IPS-11a (cell line): ENCODE results near the gene B9D1.

Experiments
- H3K4me3 ChIP-seq: one replicate; pipeline ENCODE4 v1.5.1; 2013; ENCODE audit warnings: low read depth, low read length, control low read depth

The B9D1 gene

DNA sequence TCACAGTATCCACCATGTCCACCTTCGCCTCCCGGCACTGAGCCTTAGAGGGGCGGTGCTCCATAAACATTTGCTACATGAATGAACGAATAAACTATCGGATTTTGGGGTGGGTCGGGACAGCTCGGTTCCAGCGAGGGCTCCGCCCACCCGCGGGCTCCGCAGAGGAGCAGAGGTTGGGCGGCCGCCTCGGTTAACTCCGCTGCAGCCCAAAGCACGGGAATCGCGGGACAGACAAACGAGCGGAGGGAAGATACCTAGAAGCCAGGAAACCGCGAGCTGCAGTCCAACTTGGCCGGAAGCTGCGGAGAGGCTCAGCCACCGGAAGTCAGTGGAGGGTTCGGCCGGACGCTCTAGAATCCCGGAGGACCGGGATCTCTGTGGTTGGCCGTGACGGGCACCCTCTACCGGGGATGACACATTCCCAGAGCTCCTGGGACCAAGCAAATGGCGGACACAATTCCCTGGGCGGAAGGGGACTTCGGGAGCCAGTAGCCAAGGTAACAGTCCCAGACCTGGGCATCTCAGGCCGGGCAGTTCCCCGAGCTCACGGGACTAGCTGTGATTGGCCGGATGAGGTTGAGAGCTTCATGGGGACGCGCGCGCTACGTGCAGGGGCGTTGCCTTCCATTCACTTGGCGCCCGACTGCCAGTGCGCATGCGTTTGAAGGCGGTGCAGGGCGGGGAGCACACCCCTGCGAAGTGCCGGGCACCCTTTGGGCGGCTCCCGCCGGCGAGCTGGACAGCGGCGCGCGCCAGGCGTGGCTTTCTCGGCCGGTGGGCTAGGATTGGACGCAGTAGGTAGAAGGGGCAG, 15.3 kb upstream of the B9D1 start:
- H3K4me3 ChIP-seq: peak overlapping the region; percentile 82

- peak overlapping the region; percentile 82 for H3K4me3 ChIP-seq
Measured at GRCh38 chr17:19376811-19377210, 14.3 kb upstream of the B9D1 start.

GRCh38 chr17:19375732-19376131, 13.2 kb upstream of the B9D1 start:
- H3K4me3 ChIP-seq: no peak overlapping the region

DNA sequence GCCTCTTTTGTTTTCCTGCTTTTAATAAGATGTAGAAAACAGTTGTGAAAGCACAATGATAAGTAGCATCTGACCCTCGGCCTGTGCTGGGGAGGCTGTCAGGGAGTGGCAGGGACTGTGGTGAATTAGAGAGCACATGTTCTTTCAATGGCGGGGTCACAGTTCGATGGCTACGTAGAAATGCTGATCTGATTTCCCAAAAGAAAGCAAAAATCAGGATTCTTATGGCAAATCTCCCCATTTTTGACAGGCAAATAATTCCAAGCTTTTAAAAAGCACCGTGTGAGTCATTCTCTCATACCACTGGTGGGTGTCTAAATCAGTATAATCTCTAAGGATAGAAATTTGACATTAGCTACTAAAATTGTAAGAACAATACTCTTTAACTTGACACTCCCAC, 11.6 kb upstream of the B9D1 start:
- no peak overlapping the region for H3K4me3 ChIP-seq

DNA sequence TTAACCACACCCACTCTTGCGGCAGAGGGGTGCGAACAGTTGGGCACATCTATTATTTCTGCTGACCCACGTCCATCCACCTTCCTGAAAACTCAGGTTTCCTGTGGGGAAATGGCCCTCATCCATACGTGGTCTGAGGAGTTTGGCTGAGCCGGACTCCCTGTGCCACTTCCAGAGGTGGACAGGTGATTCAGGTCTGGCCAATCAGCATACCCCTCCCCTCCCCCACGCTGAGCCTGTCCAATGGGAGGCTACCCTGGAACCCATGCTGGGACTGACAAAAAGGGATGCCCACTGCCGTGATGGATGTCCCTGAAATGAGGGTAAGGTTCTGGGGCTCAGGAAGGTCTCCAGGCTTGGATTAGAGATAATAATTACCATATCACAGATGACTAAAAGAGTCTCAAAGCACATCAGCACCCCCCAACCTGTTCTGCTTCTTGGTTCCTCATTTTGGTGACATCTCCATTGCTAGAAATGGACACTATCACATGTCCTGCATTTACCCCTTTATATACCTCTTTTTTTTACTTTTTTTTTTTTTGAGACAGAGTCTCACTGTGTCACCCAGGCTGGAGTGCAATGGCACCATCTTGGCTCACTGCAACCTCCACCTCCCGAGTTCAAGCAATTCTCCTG, 10.5 kb upstream of the B9D1 start:
- no peak overlapping the region for H3K4me3 ChIP-seq

- H3K4me3 ChIP-seq: no peak overlapping the region
Measured at GRCh38 chr17:19372439-19372838, 9.9 kb upstream of the B9D1 start.

DNA sequence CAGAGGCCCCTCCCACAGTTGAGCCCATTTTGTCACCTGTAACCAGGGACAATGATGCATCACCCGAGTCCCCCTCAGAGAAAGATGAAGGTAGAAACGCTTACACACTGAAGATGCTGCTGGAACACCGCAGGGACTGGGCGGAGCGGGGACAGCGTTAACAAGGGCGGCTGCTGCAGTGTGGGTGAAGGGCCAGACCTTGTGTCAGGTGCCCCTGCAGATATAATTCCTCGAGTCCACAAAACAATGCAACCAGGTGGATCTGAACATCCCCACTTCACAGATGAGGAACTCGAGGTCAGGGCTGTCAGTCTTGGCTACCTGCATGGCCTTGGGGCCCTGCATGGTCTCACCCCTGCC, 9.5 kb upstream of the B9D1 start:
- H3K4me3 ChIP-seq: no peak overlapping the region

DNA sequence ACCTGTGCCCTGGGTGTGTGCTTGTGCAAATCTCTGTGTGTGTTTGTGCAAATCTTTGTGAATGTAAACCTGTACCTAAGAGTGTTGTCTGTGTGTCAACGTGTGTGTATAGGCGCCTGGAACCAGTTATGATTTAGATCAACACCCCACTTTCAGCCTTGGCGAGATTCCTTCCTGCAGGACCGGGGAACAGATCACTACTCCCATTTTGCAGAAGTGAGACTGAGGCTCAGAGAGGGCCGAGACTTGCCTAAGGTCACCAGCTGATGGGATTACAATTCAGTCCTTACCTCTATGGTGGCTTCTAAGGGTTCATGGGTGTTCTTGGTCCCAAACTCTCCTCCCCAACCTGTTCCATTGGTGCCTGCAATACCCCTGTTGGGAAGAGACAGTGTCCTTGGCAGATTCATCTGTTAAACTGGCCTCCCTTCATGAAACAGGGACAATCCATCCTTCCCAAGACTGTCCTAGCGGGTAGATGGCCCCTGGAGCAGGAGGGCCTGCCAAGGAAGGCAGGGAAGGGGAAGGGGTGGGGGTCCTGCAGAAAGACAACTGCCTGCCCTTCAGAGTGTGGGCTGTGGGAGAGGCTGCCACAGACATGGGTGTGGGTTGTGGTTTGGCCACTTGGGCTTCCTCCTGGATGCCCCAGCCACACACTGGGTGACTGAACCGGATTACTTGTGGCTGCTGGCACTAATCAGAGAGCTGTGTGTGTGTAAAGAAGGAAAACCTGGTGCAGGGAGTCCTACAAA, 8.9 kb upstream of the B9D1 start:
- no peak overlapping the region for H3K4me3 ChIP-seq

GRCh38 chr17:19370493-19370960, 8.0 kb upstream of the B9D1 start:
- H3K4me3 ChIP-seq: no peak overlapping the region

- H3K4me3 ChIP-seq: no peak overlapping the region
Measured at GRCh38 chr17:19369846-19370492, 7.4 kb upstream of the B9D1 start.

DNA sequence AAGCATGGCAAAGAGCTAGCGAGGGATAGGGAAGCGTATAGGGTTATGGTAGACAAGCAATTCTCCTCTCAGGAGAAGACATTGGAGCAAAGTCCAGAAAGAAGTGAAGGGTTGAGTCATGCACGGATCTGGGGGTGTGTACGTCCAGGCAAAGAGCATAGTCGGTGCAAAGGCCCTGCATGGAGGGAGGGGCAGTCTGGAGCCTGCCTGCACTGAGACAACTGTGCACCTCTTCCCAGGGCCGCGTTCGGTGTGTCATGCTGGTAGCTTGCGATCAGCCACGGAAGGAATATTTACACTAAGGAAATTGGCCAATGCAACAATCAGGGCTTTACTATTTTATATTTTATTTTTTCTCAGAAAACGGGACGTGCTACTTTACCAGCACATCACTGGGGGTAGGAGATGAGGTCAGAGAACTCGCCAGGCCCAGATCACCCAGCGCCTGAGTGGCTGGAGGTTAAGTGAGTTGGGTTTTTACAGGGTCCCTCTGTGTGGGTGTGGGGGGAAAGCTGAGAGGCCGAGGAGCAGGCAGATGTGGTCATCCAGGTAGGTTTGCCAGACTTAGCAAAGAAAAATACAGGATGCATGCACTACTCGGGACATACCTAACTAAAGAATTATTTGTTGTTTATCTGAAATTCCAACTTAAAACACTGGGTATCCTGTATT, 6.7 kb upstream of the B9D1 start:
- H3K4me3 ChIP-seq: no peak overlapping the region

GRCh38 chr17:19368229-19368628, 5.7 kb upstream of the B9D1 start:
- no peak overlapping the region for H3K4me3 ChIP-seq

DNA sequence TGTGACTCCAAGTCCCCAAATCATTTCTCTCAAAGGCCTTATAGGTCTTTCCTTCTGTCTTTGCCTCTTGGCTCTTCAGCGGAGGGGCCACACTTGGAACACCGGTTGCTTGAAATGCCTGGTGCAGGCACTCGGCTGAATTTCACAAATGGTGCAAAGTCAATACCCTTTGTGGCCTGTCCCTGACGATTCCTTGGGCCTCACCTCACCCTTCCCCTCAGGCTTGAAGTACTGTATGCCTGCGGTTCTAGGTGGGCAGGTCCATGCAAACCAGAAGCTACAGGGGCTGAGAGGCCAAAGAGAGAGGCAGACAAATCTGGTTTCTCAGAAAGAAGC, 4.1 kb upstream of the B9D1 start:
- H3K4me3 ChIP-seq: no peak overlapping the region

DNA sequence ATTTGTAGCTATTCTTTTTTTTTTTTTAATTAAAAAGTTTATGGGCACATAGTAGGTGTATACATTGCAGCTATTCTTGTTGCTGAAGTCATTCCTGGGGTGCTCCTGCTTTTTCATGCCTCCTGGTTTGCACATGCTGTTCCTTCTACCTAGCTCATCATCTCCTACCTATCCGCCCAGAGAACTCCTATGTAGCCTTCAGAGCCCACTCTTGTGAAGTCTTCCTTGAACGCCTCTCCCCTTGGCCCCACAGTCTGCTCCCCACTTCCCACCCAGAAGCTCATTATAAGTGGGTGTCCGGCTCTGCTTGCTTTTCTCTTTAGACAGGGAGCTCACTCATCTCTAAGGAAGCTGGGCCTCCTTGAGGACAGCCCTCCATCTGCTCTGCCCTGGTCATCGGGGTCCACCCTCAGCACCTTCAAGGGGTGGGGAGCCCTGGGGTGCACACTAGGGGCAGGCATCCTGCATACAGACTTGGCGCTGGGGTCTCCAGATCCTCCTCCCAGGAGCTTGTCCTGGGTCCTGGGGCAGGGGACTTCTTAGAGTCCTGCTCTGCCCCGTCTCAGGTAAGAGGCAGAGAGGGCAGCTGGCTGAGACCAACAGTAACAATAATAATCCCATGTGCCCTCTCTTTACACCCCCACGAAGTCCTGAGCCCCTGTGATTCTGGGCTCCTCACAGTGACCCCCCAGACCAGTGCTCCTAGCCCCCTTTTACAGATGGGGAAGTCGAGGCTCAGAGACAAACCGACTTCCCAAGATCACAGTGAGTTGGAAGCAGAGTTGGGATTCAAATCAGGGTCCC, 3.5 kb upstream of the B9D1 start:
- no peak overlapping the region for H3K4me3 ChIP-seq

DNA sequence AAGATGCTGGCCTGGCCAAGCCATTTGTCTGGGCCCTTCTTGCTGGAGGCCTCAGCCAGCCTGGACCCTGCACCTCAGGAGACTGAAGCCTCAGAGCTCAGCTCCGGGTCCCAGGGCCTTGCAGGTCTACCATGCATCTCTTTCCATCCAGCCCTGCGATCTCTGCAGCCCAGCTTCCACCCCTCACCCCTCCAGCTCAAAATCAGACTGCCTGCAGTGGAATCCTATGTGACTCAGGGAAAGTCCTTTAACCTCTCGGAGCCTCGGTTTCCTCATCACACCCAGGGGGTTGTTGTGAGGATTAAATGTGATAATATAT, 2.9 kb upstream of the B9D1 start:
- no peak overlapping the region for H3K4me3 ChIP-seq

- H3K4me3 ChIP-seq: no peak overlapping the region
Measured at GRCh38 chr17:19364699-19365498, 2.4 kb upstream of the B9D1 start.

- H3K4me3 ChIP-seq: no peak overlapping the region
Measured at GRCh38 chr17:19363460-19364035, 1.0 kb upstream of the B9D1 start.

DNA sequence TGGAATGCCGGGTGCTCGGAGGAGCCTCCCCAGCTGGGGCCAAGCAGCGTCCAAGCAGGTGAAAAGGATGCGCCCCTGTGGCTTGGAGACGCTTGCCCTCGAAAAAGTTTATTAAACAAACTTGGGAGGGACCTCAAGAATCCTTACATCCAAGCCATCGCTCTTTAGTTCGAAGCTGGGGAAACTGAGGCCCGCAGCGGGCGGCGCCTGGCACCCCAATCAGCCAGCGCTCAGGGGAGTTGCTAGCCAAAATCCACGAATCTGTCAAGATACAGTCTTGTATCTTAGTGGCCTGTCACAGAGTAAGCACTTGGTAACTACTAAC, 553 bp upstream of the B9D1 start:
- H3K4me3 ChIP-seq: peak overlapping the region; percentile 71

DNA sequence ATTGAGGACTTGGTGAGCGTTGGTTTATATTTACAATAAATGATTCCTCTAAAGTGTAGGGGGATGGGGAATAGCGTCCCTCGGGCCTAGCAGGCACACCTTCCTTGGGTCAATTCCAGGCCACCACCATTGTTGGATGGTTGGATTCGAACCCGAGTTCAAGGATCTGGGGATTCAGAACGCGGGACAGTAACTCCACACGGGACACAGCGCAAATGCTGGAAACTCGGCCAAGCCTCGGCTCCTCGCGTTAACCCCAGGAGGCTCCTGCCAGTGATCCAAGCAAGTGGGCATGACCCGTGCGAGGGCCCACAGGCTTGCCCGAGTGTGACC, 613 bp downstream of the B9D1 start:
- H3K4me3 ChIP-seq: peak overlapping the region; percentile 71
